ENCODE measurements around the gene PPP1R9A. TPM values are rescaled to one million over a fixed set of nuclear protein-coding genes. Genes with fewer than 3 reads are reported as not detected.

The PPP1R9A gene
- polyA plus RNA-seq, 4 donors, result 26.2 to 39.9 (median 30.7) TPM

DNA sequence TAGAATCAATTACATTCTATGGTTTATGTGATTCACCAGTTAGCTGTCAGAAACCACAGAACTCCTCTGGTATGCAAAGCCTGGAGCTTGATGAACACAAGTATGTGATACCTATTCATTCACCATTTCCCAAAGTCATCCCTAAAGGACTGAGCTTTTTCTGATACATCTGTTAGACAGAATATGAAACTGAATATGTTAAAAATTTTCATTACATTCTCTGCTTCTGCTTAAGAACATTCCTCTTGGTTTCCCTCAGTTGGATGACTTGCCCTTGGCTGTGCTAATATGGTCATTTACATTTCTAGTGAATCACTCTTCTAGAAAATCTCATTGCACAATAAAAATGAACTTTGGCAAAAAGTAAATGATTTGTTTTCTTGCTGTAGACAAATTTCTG, 427.7 kb downstream of the PPP1R9A start:
- no peak for DNase-seq (ENCODE audit: low read depth in 4 of 4, low spot score in 2 of 4)

DNA sequence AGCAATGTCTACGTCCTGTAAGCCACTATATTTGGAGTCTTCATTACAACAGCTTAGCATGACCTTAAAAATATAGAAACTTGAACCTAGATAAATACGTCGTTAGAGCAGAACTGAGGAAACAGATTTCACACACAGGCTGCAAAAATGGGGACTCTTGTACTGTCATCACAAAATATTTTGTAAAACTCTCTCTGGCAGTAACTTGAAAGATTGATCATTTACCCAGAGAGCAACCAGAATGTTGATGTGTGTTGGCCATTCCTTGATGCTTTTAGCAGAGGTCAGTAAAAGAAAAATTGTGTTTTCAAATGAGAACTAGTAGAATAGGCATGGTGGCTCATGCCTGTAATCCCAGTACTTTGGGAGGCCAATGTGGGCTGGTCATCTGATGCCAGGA, 431.4 kb downstream of the PPP1R9A start:
- no peak for DNase-seq (ENCODE audit: low read depth in 4 of 4, low spot score in 2 of 4)

DNA sequence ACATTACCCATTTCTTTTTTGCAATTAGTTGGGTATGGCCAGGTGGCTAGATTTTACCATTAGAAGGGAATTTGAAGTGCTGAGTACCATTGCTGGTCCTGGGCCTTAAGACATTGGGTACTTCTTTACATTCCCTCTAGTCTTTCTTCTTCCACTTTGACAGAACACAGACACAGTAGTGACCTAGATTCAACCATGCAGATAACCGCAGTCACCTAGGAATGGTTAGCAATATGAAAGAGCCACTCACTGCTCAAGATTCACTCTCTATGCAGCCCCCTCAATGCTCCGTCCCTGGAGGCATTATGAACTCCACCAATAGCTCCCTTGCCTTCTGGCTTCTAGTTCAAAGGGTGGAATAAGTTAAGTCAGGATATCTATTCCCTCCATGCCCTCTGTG, 433.1 kb downstream of the PPP1R9A start:
- no peak for DNase-seq (ENCODE audit: low read depth in 4 of 4, low spot score in 2 of 4)

DNA sequence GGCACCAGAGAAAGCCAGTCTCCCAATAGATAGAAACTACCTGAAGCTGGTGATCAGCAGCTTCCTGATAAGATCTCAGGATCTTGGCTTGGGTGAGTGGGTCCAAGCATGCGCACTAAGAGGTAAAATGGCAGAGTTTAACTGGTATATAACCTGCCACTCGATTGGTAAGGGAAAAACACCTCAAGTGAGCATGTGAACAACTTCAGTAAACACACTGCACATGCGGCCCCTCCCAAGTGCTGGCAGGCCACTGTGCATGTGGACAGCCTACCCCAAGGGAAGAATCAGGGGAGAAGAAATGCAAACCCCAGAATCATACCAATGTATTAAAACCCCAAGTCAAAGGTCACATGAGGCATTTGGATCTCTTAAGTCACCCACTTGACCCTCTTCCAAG, 434.6 kb downstream of the PPP1R9A start:
- no peak for DNase-seq (ENCODE audit: low read depth in 4 of 4, low spot score in 2 of 4)

DNA sequence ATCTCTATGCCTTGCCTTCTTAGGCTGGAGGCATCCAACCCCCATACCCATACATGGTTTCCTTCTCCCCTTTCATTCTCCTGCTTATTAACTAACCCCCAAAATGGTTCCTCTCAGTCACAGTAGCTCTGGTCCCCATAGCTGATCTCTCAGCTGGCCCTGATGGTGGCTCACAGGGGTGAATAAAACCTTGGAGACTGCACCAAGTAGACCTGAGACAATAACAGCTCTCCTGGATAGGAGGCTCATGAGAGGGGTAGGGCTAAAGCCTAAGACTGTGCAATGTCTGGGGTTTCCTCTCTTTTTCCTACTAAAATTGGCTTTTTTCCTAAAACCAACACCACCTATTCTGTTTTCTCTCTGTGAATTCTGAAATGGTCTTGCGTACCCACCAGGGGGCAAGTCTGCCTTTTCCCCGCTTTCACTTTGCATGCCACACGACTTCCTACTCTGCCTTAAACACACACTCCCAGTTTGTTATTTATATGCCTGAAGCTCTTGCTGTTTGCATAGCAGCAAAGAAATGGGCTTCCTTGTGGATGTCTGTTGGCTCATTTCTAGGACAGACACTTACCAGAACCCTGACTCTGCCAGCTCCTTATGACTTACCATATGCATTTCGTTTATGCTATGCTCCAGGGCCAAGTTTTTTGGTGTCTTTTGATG, 435.4 kb downstream of the PPP1R9A start:
- no peak for DNase-seq (ENCODE audit: low read depth in 4 of 4, low spot score in 2 of 4)

All from left renal cortex interstitium (tissue), 4 donors.